ENCODE measurements around the gene RALGPS1.

Gene RALGPS1, protein sequence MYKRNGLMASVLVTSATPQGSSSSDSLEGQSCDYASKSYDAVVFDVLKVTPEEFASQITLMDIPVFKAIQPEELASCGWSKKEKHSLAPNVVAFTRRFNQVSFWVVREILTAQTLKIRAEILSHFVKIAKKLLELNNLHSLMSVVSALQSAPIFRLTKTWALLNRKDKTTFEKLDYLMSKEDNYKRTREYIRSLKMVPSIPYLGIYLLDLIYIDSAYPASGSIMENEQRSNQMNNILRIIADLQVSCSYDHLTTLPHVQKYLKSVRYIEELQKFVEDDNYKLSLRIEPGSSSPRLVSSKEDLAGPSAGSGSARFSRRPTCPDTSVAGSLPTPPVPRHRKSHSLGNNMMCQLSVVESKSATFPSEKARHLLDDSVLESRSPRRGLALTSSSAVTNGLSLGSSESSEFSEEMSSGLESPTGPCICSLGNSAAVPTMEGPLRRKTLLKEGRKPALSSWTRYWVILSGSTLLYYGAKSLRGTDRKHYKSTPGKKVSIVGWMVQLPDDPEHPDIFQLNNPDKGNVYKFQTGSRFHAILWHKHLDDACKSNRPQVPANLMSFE

GRCh38 chr9:126914458-126915280 is at the start of gene RALGPS1:
RALGPS1 (plus strand) TSS chr9:126914782; CDS start chr9:126962290, 47,508 bp downstream.
- DNase-seq = peak; percentile 86 to 97

DNA sequence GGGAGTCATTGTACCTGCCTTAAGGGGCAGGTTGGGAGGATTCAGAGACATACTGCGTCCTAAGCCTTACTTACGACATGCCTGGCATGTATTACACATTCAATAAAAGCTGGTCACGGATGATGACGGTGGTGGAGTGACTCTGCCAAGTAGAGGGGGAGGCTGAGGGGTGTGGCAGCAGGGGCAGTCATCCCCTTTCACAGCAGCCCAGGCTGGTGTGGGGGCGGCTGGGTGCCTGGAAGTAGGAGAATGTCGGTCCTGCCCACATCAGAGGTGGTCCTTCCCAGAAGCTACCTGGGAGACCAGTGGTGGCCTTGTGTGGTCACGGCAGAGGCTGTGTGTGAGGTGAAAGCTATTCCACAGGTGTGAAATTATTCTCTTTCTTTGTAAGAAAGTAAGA is 45.2 kb upstream of the RALGPS1 start:
- DNase-seq = no peak

DNA sequence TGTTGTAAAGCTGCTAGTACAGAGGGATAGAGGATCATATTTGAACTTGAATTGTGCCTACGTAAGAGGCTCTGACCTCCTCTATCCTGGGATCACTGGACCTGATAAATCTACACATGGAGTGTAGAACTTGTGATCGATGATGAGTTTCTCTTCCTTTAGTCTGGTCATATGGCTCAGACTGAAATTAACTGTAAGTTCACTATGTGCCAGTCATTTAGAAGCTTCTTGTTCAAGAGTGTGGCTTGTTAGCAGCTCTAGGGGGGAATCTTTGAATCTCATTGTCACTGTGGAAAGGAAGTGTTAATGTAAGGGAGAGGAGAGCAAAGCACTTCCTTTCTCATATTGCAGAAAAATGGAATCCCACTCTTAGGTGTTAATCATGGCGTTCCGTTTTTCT is 42.1 kb upstream of the RALGPS1 start:
- DNase-seq = no peak

DNA sequence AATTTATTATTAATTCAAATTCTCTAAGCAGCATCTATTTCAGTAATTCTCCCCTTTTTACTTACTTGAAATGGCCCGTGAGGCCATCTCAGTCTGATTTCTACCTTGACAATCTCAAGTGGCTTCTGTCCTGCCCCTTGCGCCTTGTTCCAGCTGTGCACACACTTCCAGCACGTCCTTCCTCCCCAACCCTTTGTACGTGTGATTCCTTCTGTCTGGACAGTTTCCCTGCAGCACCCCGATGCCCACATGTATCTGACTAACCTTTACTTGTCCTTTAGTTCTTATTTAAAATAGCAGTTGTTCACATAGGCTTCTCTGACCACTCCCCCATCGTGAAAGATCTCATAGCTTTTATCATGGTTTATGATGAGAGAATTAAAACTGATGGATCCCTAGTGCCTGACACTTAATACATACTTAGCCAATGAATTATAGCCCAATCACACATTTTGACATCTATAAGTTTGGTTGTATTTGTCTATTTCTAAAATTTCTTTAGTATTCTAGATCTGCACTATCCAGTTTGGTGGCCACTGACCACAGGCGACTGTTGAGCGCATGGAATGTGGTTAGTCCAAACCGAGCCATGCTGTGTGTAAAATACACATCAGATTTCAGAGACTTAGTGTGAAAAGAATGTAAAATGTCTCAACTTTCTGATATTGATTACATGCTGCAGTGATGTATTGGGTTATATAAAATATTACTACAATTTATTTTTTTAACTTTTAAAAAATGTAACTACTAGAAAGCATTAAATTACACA is 39.9 kb upstream of the RALGPS1 start:
- DNase-seq = no peak

- DNase-seq = no peak
Observed at GRCh38 chr9:126875756-126876510, 38.6 kb upstream of the RALGPS1 start.

DNA sequence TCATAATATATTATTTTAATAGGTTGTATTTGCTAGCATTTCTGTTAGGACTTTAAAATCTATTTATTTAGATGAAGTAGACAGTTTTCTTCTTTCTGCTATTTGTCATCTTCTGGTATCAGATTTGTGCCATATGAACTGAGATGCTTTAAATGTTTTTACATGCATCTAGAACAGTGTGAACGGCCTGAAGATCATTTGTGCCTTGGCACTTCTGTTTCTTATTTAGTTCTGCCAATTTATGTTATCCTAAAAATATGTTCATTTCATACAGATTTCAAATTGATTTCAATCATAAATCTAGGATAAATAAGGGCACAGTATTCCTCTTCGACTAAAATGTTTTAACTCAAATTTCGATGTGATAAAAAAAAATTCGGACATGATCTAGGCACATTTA is 38.1 kb upstream of the RALGPS1 start:
- DNase-seq = no peak

- DNase-seq = no peak
Observed at GRCh38 chr9:126877418-126877817, 37.2 kb upstream of the RALGPS1 start.

DNA sequence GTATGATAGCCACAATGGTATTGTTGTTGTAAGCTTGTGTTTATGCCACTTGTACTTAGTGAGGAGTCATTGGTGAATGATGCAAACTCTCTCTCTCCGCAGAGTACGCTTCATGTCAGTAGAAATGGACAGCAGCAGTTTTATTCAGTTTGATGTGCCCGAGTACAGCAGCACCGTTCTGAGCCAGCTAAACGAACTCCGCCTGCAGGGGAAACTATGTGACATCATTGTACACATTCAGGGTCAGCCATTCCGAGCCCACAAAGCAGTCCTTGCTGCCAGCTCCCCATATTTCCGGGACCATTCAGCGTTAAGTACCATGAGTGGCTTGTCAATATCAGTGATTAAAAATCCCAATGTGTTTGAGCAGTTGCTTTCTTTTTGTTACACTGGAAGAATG is 35.3 kb upstream of the RALGPS1 start:
- DNase-seq = no peak

DNA sequence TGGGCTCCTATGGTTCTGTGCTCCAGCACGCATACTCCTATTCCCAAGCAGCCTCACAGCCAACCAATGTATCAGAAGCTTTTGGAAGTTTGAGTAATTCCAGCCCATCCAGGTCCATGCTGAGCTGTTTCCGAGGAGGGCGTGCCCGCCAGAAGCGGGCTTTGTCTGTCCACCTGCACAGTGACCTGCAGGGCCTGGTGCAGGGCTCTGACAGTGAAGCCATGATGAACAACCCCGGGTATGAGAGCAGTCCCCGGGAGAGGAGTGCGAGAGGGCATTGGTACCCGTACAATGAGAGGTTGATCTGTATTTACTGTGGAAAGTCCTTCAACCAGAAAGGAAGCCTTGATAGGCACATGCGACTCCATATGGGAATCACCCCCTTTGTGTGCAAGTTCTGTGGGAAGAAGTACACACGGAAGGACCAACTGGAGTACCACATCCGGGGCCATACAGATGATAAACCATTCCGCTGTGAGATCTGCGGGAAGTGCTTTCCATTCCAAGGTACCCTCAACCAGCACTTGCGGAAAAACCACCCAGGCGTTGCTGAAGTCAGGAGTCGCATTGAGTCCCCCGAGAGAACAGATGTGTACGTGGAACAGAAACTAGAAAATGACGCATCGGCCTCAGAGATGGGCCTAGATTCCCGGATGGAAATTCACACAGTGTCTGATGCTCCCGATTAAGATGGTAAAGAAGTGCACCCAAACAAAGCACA is 34.2 kb upstream of the RALGPS1 start:
- no peak for DNase-seq

DNA sequence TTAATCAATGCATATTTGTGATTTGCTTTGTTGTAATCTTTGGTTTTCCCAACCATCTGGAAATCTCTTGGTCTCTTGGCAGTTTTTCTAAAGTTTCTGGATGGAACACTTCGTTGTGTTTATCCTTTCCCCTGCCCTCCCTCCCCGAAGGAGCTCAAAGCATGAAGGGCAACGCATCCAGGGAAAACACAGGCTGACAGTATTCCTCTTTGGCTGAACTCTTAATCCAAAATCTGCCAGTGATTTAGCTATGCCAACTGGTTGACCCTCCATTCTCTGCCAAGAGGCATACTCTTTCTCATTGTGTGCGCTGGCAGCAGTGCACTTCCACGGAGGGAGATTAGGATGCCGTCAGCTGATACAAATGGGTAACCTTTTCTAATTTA is 33.6 kb upstream of the RALGPS1 start:
- DNase-seq = no peak

- DNase-seq = no peak
Observed at GRCh38 chr9:126882746-126883145, 31.8 kb upstream of the RALGPS1 start.

- no peak for DNase-seq
Observed at GRCh38 chr9:126883636-126884035, 30.9 kb upstream of the RALGPS1 start.

DNA sequence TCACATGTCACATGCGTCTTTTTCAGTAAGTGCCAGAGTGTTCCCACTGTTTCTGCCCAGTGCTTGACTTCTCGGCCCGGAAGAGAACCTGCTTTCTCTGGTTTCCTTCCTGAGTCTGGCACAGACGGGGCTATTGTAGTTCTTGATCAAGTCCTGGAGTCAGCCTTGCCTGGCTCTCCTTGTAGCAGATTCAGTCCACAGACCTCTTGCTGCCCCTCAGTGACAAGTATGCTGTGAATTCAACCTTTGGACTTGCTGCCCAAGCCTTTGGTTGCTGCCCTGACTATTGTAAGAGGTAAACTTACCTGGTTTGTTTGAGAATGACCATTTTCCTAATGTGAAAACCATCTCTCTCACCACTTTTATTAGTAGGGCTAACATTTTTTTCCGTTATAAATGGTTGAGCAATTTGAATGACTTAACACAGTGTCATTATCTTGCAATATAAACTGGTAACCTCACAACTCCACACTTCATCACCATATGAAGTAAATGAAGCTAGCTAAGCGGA is 29.4 kb upstream of the RALGPS1 start:
- no peak for DNase-seq

GRCh38 chr9:126886034-126886822 is 28.4 kb upstream of the RALGPS1 start:
- DNase-seq = no peak

GRCh38 chr9:126886897-126887296 is 27.7 kb upstream of the RALGPS1 start:
- DNase-seq = no peak

DNA sequence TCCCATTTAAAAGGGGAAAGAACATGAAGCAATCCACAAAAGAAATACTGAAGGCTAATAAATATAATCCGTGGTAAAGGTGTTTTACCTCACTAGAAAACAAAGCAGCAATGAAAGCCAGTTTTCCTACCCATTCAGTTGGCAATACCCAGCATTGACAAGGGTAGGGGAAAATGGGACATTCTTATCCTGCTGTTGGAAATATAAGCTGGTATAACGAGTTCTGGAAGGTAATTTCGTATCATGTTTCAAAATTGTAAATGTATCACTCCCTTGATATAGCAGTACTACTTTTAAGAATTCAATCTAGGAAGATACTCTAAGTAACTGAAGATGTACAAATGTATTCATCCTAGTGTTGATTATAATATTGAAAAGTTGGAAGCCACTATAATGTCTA is 22.9 kb upstream of the RALGPS1 start:
- DNase-seq = no peak

GRCh38 chr9:126893079-126893478 is 21.5 kb upstream of the RALGPS1 start:
- DNase-seq = peak in 1 of 2 experiments; percentile 4

DNA sequence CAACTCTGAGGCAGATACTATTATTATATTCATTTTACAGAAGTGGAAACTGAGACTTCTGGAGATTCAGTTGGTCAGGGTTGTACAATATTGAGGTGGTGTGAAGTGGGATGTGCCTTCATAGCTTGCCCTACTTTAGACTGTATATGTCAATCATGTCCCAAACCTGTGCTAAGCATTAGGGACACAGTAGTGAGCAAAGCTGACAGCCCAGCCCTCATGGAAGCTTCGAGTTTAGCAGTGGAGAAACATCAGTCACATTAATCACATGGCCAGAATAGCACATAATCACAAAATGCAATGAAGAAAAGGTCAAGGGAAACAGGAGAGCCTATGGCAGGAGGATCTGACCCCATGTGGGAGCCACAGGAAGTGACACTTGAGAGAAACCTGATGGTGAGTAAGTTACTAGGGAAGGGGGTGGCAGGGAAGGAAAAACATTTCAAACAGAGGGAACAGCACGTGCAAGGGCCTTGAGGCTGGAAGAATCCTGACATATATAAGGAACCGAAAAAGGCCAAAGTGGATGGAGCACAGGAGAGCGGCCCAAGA is 20.5 kb upstream of the RALGPS1 start:
- no peak for DNase-seq

DNA sequence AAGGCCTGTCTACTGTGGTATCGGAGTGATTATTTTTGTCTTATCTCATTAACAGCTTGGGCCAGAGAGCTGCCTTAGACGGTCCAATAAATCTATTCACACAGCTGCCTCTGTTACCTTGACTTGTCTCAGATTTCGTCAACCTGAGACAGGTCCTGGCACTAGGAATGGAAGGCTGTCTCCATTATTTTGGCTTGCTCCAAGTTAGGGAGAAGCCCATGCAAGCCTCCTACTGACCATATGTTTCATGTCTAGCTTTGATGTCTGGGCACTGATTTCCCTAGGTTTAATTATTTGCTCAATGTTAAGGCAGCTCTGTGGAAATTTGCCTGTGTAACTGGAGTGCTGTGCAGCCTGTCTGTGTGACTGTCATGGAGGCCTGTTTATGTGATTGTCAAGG is 12.4 kb upstream of the RALGPS1 start:
- peak; percentile 4 to 29 for DNase-seq

- no peak for DNase-seq
Observed at GRCh38 chr9:126904586-126904985, 10.0 kb upstream of the RALGPS1 start.
